H1 (cell line): ENCODE data around the gene PEX6. TPM values are rescaled to one million over a fixed set of nuclear protein-coding genes. Genes with fewer than 3 reads are reported as not detected.

ENCODE experiments used
- CTCF ChIA-PET: fragments of 300-600 bp; sonication (Branson Sonifier 250); formaldehyde crosslinking; loops from one replicate; lab custom pipeline; 2021; ENCODE audit not compliant: partially characterized antibody; lab: Charles Lee
- POLR2A ChIA-PET: fragments of 300-600 bp; sonication (Branson Sonifier 250); formaldehyde crosslinking; loops from one replicate; lab custom pipeline; 2021; ENCODE audit warnings: inconsistent platforms; ENCODE audit not compliant: partially characterized antibody; lab: Charles Lee
- DNase-seq, 2 experiments: peaks; one replicate each; pipeline versions ENCODE4 v3.0.0 to v3.0.0-alpha.2; 2010 to 2022; ENCODE audit warnings: low spot score in 2 of 2, low read depth in 1 of 2, mixed read lengths in 1 of 2
- FAIRE-seq: peaks from 2 replicates; lab custom pipeline; 2011; peaks lifted over from hg19 to GRCh38; lab: Jason Lieb, UNC
- H2AFZ ChIP-seq: 2 replicates; pipeline ENCODE4 v1.8.1; 2012; ENCODE audit warnings: low read length, inconsistent platforms
- H2AK5ac ChIP-seq: 2 replicates; pipeline ENCODE4 v1.6.1; 2013; ENCODE audit warnings: low read depth, low read length
- H2BK120ac ChIP-seq: replicated peaks from 2 replicates; pipeline ENCODE3; 2013; ENCODE audit warnings: low read depth, low read length, inconsistent platforms
- H2BK12ac ChIP-seq: 2 replicates; pipeline ENCODE4 v1.6.1; 2013; ENCODE audit warnings: low read depth, low read length
- H2BK15ac ChIP-seq: 2 replicates; pipeline ENCODE4 v1.6.1; 2013; ENCODE audit warnings: low read length
- H2BK20ac ChIP-seq: 2 replicates; pipeline ENCODE4 v1.6.1; 2013; ENCODE audit warnings: low read length
- H2BK5ac ChIP-seq: 2 replicates; pipeline ENCODE4 v1.6.1; 2013; ENCODE audit warnings: low read depth, low read length
- H3K14ac ChIP-seq: 2 replicates; pipeline ENCODE4 v1.6.1; 2013; ENCODE audit warnings: inconsistent platforms; ENCODE audit not compliant: insufficient read length
- H3K18ac ChIP-seq: 2 replicates; pipeline ENCODE4 v1.6.1; 2013; ENCODE audit warnings: low read length; ENCODE audit errors: extremely low read depth
- H3K23ac ChIP-seq: 2 replicates; pipeline ENCODE4 v1.6.1; 2013; ENCODE audit warnings: inconsistent platforms; ENCODE audit not compliant: insufficient read length
- H3K23me2 ChIP-seq: 2 replicates; pipeline ENCODE4 v1.6.1; 2013; ENCODE audit warnings: low read depth, low read length
- H3K27ac ChIP-seq: 2 replicates; pipeline ENCODE4 v1.6.1; 2011; ENCODE audit warnings: low read depth, low read length, inconsistent platforms
- H3K27me3 ChIP-seq, 4 experiments: replicated peaks in 1 of 4; 1 replicate in 1 of 4; 2 replicates in 3 of 4; pipeline versions ENCODE4 v1.6.1 to v1.8.1; 2011 to 2013; ENCODE audit warnings: low read length in 3 of 4, mild to moderate bottlenecking in 3 of 4, inconsistent platforms in 2 of 4, mixed read lengths in 2 of 4, moderate library complexity in 1 of 4; ENCODE audit not compliant: control insufficient read depth in 3 of 4, insufficient read depth in 3 of 4; ENCODE audit errors: extremely low read depth in 1 of 4
- H3K36me3 ChIP-seq, 4 experiments: 2 replicates each; pipeline versions ENCODE4 v1.6.1 to v1.8.1; 2011 to 2013; ENCODE audit warnings: mild to moderate bottlenecking in 4 of 4, low read length in 3 of 4, moderate library complexity in 2 of 4, control low read depth in 1 of 4, inconsistent platforms in 1 of 4; ENCODE audit not compliant: insufficient read depth in 4 of 4, control insufficient read depth in 2 of 4
- H3K4ac ChIP-seq: replicated peaks from 2 replicates; pipeline ENCODE3; 2013; ENCODE audit warnings: low read length, low read depth, mixed read lengths, inconsistent platforms; ENCODE audit not compliant: insufficient read length
- H3K4me1 ChIP-seq, 4 experiments: replicated peaks in 1 of 4; 1 replicate in 1 of 4; 2 replicates in 3 of 4; pipeline versions ENCODE4 v1.6.1 to v1.8.1; 2011 to 2013; ENCODE audit warnings: low read length in 3 of 4, inconsistent platforms in 2 of 4, mixed read lengths in 1 of 4; ENCODE audit not compliant: insufficient read depth in 4 of 4, control insufficient read depth in 3 of 4
- H3K4me2 ChIP-seq, 2 experiments: 2 replicates each; pipeline versions ENCODE4 v1.6.1 to v1.8.1; 2011 to 2013; ENCODE audit warnings: low read depth in 2 of 2, low read length in 2 of 2, control low read depth in 1 of 2, inconsistent platforms in 1 of 2, mild to moderate bottlenecking in 1 of 2; ENCODE audit not compliant: insufficient read depth in 1 of 2
- H3K4me3 ChIP-seq, 4 experiments: fragments of 200-600, 300-600 bp in 1 of 4; sonication (generic), shearing (Covaris generic), sonication (Bioruptor Twin) in 1 of 4; 2 replicates each; pipeline versions ENCODE4 v1.5.1 to v1.8.1; 2011 to 2016; ENCODE audit warnings: low read length in 4 of 4, low read depth in 3 of 4, control low read depth in 2 of 4, inconsistent platforms in 2 of 4, mild to moderate bottlenecking in 2 of 4, mixed read lengths in 1 of 4, moderate library complexity in 1 of 4; ENCODE audit not compliant: insufficient read depth in 2 of 4; ENCODE audit errors: extremely low read depth in 1 of 4
- H3K56ac ChIP-seq: replicated peaks from 2 replicates; pipeline ENCODE3; 2013; ENCODE audit warnings: low read depth, mild to moderate bottlenecking, mixed read lengths, low read length, inconsistent platforms; ENCODE audit not compliant: insufficient read length
- H3K79me1 ChIP-seq: 2 replicates; pipeline ENCODE4 v1.6.1; 2013; ENCODE audit warnings: low read depth, low read length, control low read depth
- H3K79me2 ChIP-seq, 2 experiments: 2 replicates each; pipeline versions ENCODE4 v1.6.1 to v1.8.1; 2012 to 2013; ENCODE audit warnings: low read length in 2 of 2, mild to moderate bottlenecking in 2 of 2, inconsistent platforms in 1 of 2; ENCODE audit not compliant: insufficient read depth in 2 of 2, control insufficient read depth in 1 of 2
- H3K9ac ChIP-seq, 4 experiments: replicated peaks in 1 of 4; 1 replicate in 1 of 4; 2 replicates in 3 of 4; pipeline versions ENCODE4 v1.6.1 to v1.8.1; 2011 to 2013; ENCODE audit warnings: low read depth in 3 of 4, low read length in 3 of 4, control low read depth in 2 of 4, mild to moderate bottlenecking in 2 of 4, moderate library complexity in 2 of 4, inconsistent platforms in 1 of 4; ENCODE audit errors: extremely low read depth in 1 of 4
- H3K9me3 ChIP-seq, 2 experiments: 2 replicates each; pipeline versions ENCODE4 v1.6.1 to v1.8.1; 2012 to 2013; ENCODE audit warnings: mild to moderate bottlenecking in 2 of 2, moderate library complexity in 2 of 2, control low read depth in 1 of 2, inconsistent platforms in 1 of 2, low read depth in 1 of 2, low read length in 1 of 2, mixed read lengths in 1 of 2; ENCODE audit not compliant: insufficient read depth in 2 of 2
- H4K20me1 ChIP-seq, 2 experiments: replicated peaks in 1 of 2; 2 replicates each; pipeline versions ENCODE3 to v1.8.1; 2011 to 2013; ENCODE audit warnings: inconsistent platforms in 2 of 2, low read length in 2 of 2, mild to moderate bottlenecking in 1 of 2; ENCODE audit not compliant: insufficient read depth in 2 of 2, control insufficient read depth in 1 of 2
- H4K5ac ChIP-seq: 2 replicates; pipeline ENCODE4 v1.6.1; 2013; ENCODE audit warnings: low read length, low read depth, mixed read lengths, inconsistent platforms; ENCODE audit not compliant: insufficient read length
- H4K8ac ChIP-seq: 2 replicates; pipeline ENCODE4 v1.8.0; 2013; ENCODE audit warnings: mild to moderate bottlenecking, moderate library complexity, low read length, inconsistent platforms; ENCODE audit not compliant: insufficient read depth; ENCODE audit errors: extremely low read depth
- H4K91ac ChIP-seq: replicated peaks from 2 replicates; pipeline ENCODE3; 2013; ENCODE audit warnings: low read length, mixed read lengths, inconsistent platforms; ENCODE audit not compliant: insufficient read length
- CHD1 ChIP-seq: IDR thresholded peaks from 2 replicates; pipeline ENCODE4 v1.6.1; 2012; ENCODE audit warnings: low read depth, low read length, improper control_type of control experiment
- SAP30 ChIP-seq: fragments of 300-600 bp; sonication (generic); IDR thresholded peaks from 2 replicates; pipeline ENCODE4 v1.7.1; 2012; ENCODE audit warnings: low read length, moderate library complexity, mild to moderate bottlenecking, inconsistent platforms; ENCODE audit not compliant: insufficient read depth, insufficient replicate concordance
- SIX5 ChIP-seq: IDR thresholded peaks from 2 replicates; pipeline ENCODE4 v1.6.1; 2011; ENCODE audit warnings: mild to moderate bottlenecking, low read depth, low read length
- ZNF274 ChIP-seq: IDR thresholded peaks from 2 replicates; pipeline ENCODE4 v1.7.0; 2012; ENCODE audit warnings: low read length, borderline replicate concordance; ENCODE audit errors: extremely low read depth
- WGBS, 2 experiments: shearing (Covaris generic) in 1 of 2; methylation state at CpG; one replicate each; pipeline versions ENCODE4 v1.1.6 to v1.1.7; 2013 to 2015; ENCODE audit warnings: low lambda C conversion rate in 2 of 2, mixed read lengths in 2 of 2, inconsistent platforms in 1 of 2, low coverage in 1 of 2, missing lambda C conversion rate in 1 of 2; ENCODE audit not compliant: insufficient replicate concordance in 2 of 2, insufficient coverage in 1 of 2, insufficient read length in 1 of 2; ENCODE audit errors: extremely low coverage in 1 of 2, missing lambda C conversion rate in 1 of 2; 5-methylcytosine and 5-hydroxymethylcytosine counted together
- long read RNA-seq, 2 experiments: library from RNA in 1 of 2; library from capped mRNA in 1 of 2; stranded (forward); transcript quantifications; one replicate each; pipeline ENCODE4 v2.0.0, GENCODE V29; 2021; ENCODE audit warnings: inconsistent platforms in 1 of 2
- polyA minus RNA-seq, 3 experiments: library from RNA; depleted of rRNA, polyadenylated mRNA; stranded (reverse); fragments of >200 nt; gene quantifications; 1 replicate in 2 of 3; 2 replicates in 1 of 3; pipeline ENCODE4 v1.2.3, GENCODE V29; 2011
- polyA plus RNA-seq, 7 experiments: library from polyadenylated mRNA; depleted of rRNA in 3 of 7; stranded (reverse) in 5 of 7; unstranded in 2 of 7; fragments of >200 nt in 5 of 7; fragments of 200-250 nt in 2 of 7; gene quantifications; 1 replicate in 5 of 7; 2 replicates in 1 of 7; 4 replicates in 1 of 7; pipeline versions ENCODE4 v1.2.1 to v1.2.3, GENCODE V29; 2011 to 2013; ENCODE audit warnings: missing spikeins in 2 of 7, mixed read lengths in 2 of 7
- total RNA-seq: library from RNA; stranded (reverse); fragmentation: NEBNext Ultra II Directional; extraction: Animal tissue kit (Norgen Biotek cat#: 25700); gene quantifications from 2 replicates; pipeline ENCODE4 v1.2.1, GENCODE V29; 2021

The PEX6 gene, protein sequence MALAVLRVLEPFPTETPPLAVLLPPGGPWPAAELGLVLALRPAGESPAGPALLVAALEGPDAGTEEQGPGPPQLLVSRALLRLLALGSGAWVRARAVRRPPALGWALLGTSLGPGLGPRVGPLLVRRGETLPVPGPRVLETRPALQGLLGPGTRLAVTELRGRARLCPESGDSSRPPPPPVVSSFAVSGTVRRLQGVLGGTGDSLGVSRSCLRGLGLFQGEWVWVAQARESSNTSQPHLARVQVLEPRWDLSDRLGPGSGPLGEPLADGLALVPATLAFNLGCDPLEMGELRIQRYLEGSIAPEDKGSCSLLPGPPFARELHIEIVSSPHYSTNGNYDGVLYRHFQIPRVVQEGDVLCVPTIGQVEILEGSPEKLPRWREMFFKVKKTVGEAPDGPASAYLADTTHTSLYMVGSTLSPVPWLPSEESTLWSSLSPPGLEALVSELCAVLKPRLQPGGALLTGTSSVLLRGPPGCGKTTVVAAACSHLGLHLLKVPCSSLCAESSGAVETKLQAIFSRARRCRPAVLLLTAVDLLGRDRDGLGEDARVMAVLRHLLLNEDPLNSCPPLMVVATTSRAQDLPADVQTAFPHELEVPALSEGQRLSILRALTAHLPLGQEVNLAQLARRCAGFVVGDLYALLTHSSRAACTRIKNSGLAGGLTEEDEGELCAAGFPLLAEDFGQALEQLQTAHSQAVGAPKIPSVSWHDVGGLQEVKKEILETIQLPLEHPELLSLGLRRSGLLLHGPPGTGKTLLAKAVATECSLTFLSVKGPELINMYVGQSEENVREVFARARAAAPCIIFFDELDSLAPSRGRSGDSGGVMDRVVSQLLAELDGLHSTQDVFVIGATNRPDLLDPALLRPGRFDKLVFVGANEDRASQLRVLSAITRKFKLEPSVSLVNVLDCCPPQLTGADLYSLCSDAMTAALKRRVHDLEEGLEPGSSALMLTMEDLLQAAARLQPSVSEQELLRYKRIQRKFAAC
- total RNA-seq: 11.7 and 12.5 TPM in 2 replicates
- polyA plus RNA-seq (2011; rRNA removed): 6.4 and 11.6 TPM in 2 replicates
- polyA plus RNA-seq (2011; cell fraction: cytosol; rRNA removed): 9.2 TPM
- 29.3 TPM for polyA plus RNA-seq (2011; cell fraction: nucleus; rRNA removed)
- 8.5 to 13.3 TPM (median 13.1 TPM) in 4 replicates for polyA plus RNA-seq (2012, experiment 1 of 2)
- polyA plus RNA-seq (2012, experiment 2 of 2): 13.0 TPM
- polyA plus RNA-seq (2013, experiment 1 of 2): 5.4 TPM
- polyA plus RNA-seq (2013, experiment 2 of 2): 4.6 TPM
- 7.5 and 10.5 TPM in 2 replicates for polyA minus RNA-seq (2011; rRNA and poly(A)+ RNA removed)
- polyA minus RNA-seq (2011; cell fraction: cytosol; rRNA and poly(A)+ RNA removed): 9.2 TPM
- polyA minus RNA-seq (2011; cell fraction: nucleus; rRNA and poly(A)+ RNA removed): 7.4 TPM
- long read RNA-seq, experiment 1, partial matches to known transcripts: 6 of 13 reads
- long read RNA-seq, experiment 1, other reads (novel, unspliced or antisense): 4 of 13 reads
- long read RNA-seq, experiment 2, partial matches to known transcripts: 1 of 1 reads
- long read RNA-seq, experiment 2, other reads (novel, unspliced or antisense): 0 of 1 reads

DNA sequence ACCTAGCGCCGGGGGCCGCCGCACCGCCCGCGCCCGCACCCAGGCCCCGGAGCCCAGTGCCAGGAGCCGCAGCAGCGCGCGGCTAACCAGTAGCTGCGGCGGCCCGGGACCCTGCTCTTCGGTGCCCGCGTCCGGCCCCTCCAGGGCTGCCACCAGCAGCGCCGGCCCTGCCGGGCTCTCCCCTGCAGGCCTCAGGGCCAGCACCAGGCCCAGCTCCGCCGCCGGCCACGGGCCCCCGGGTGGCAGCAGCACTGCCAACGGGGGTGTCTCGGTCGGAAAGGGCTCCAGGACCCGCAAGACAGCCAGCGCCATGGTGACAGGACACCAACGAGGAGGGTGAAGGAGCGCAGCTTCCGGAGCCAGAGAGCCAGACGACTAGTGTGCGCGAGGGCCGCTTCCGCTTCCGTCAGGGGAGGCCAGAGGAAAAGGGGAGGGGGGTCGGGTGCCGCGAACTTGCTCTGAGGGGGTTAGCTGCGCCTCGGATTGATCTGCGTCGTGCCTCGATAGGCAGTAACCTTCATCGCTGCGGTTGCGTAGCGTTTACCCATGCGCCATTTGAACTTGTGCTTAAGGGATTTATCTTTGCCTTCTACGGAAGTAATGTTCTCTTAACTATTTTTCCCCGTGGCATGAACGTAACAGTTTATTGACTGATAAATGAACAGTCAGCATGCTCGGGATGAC, at the start of gene PEX6:
Gene PEX6, minus strand, starts transcription at position 343 of the 684 bp plus-strand sequence. Its CDS starts 31 bp downstream, at position 312.
- H3K18ac ChIP-seq: peak within 1 kb of the TSS; percentile 44
- no peaks in the 10 kb centered on the region; the same call in 1 of the 2 replicates for H3K79me1 ChIP-seq
- H2AFZ ChIP-seq: peak within 1 kb of the TSS; percentile 90
- no peak within 1 kb of the TSS for H2BK20ac ChIP-seq
- H4K5ac ChIP-seq: peak within 1 kb of the TSS; percentile 20
- H3K23me2 ChIP-seq: peaks cover 11% of the 10 kb centered on the region
- H2BK120ac ChIP-seq: no peak within 1 kb of the TSS
- no peak within 1 kb of the TSS for H3K14ac ChIP-seq
- POLR2A ChIA-PET: interaction anchor here (0.5 to 3.8 kb wide), 24 partner anchors 8 to 545 kb away, joined by 3 to 27 read pairs (median 4); partner anchors contain the start of genes CNPY3, CUL7, GNMT and KLC4
- no peak within 1 kb of the TSS for H3K23ac ChIP-seq
- 2% methylated on average over 52 of the region's 59 CpGs; no CpG with 5 or more reads in 1 of the 2 experiments for WGBS, 2 experiments
- H2BK5ac ChIP-seq: peak within 1 kb of the TSS; percentile 18; the same call in 1 of the 2 replicates
- H3K9ac ChIP-seq: peak within 1 kb of the TSS; percentile 34 to 89 (median 62)
- peaks cover 0 to 3% of the 10 kb centered on the region in 2 experiments; a peak in 1 of 4 replicates for H3K79me2 ChIP-seq
- no peaks in the 10 kb centered on the region for H3K9me3 ChIP-seq
- H3K36me3 ChIP-seq: no peaks in the 10 kb centered on the region; a peak in 1 of 8 replicates
- H3K4me1 ChIP-seq: peaks cover 4 to 10% (median 6%) of the 10 kb centered on the region in 4 experiments; a peak in 3 of 7 replicates
- H3K27ac ChIP-seq: no peak within 1 kb of the TSS
- H4K20me1 ChIP-seq: peaks cover 0 to 1% of the 10 kb centered on the region in 2 experiments
- peak within 1 kb of the TSS; percentile 65 for H4K8ac ChIP-seq
- H3K4ac ChIP-seq: peak within 1 kb of the TSS; percentile 22
- no peak within 1 kb of the TSS for H2AK5ac ChIP-seq
- DNase-seq (peak; percentile 76 to 89), FAIRE-seq (no peak)
- peak within 1 kb of the TSS; percentile 67 to 92 (median 70) for H3K4me3 ChIP-seq
- H2BK15ac ChIP-seq: peak within 1 kb of the TSS; percentile 66
- H3K27me3 ChIP-seq: no peaks in the 10 kb centered on the region
- H3K56ac ChIP-seq: peak within 1 kb of the TSS; percentile 46
- peak within 1 kb of the TSS; percentile 91 to 97 for H3K4me2 ChIP-seq
- H2BK12ac ChIP-seq: no peak within 1 kb of the TSS
- H4K91ac ChIP-seq: no peak within 1 kb of the TSS
- CTCF ChIA-PET: interaction anchor here (0.6 to 4.4 kb wide), 12 partner anchors 8 to 657 kb away, joined by 3 to 33 read pairs (median 4); no protein-coding TSS in a partner anchor
- TF ChIP-seq ZNF274 (no peak), SIX5 (no peak), SAP30 (no peak), CHD1 (no peak)
